Activated naive CD4-positive, alpha-beta T cell treated with anti-CD3 and anti-CD28 coated beads, Interleukin-2, amount 50 U/mL, for 72 hours (primary cell): ENCODE measurements around the gene EME2. TPM values are rescaled to one million over a fixed set of nuclear protein-coding genes. Genes with fewer than 3 reads are reported as not detected.
A peak's percentile ranks its signal among the peaks of the same experiment; 100 is the strongest.
"Not testable (repeated sequence)": the region's sequence is repeated elsewhere in the genome, so short reads cannot be mapped to it uniquely, and the experiment has no call there.

Source experiments
- ATAC-seq, 2 donors: fragments of 150-1000 bp; cut with Tn5 transposase; 2 replicates each; pipeline ENCODE4 v1.10.0; 2021; ENCODE audit warnings: mild to moderate bottlenecking in 2 of 2, moderate library complexity in 2 of 2
- DNase-seq, 2 donors: peaks; one replicate each; pipeline ENCODE4 v3.0.0; 2021 to 2022; ENCODE audit warnings: low spot score in 2 of 2
- H3K27ac Mint-ChIP-seq, 2 donors: one replicate each; pipeline ENCODE4 v1.8.0; 2022; ENCODE audit warnings: mild to moderate bottlenecking in 2 of 2, mixed read lengths in 2 of 2
- H3K36me3 Mint-ChIP-seq, 2 donors: one replicate each; pipeline ENCODE4 v1.8.0; 2022; ENCODE audit warnings: mixed read lengths in 2 of 2
- H3K9me3 Mint-ChIP-seq, 2 donors: one replicate each; pipeline ENCODE4 v1.8.0; 2022; ENCODE audit warnings: mixed read lengths in 2 of 2
- total RNA-seq, 2 donors: library from RNA; stranded (reverse); gene quantifications; one replicate each; pipeline ENCODE4 v1.2.3, GENCODE V29; 2022

EME2 gene
- total RNA-seq, 2 donors from 2014 or later: 21.9 to 24.0 TPM

GRCh38 chr16:1790611-1791255 lies 18.1 kb downstream of the EME2 start:
- no peaks in the 10 kb centered on the region for H3K9me3 Mint-ChIP-seq
- ATAC-seq: no peak
- H3K27ac Mint-ChIP-seq: no peak overlapping the region

GRCh38 chr16:1791256-1791942 lies 18.8 kb downstream of the EME2 start:
- H3K27ac Mint-ChIP-seq: no peak overlapping the region
- H3K36me3 Mint-ChIP-seq: no peaks in the 10 kb centered on the region
- no peak for DNase-seq
- ATAC-seq: no peak
- H3K9me3 Mint-ChIP-seq: no peaks in the 10 kb centered on the region

More at GRCh38 chr16:1790611-1791255, 18.1 kb downstream of the EME2 start:
- H3K36me3 Mint-ChIP-seq: no peaks in the 10 kb centered on the region
- no peak for DNase-seq

GRCh38 chr16:1791943-1792812 lies 19.6 kb downstream of the EME2 start:
- DNase-seq (no peak), ATAC-seq (no peak)
- peaks cover 0 to 5% of the 10 kb centered on the region in 2 donors for H3K9me3 Mint-ChIP-seq
- peaks cover 0 to 6% of the 10 kb centered on the region in 2 donors for H3K36me3 Mint-ChIP-seq
- H3K27ac Mint-ChIP-seq: no peak overlapping the region

- H3K9me3 Mint-ChIP-seq: peaks cover 0 to 7% of the 10 kb centered on the region in 2 donors
- DNase-seq: no peak
- peaks cover 0 to 15% of the 10 kb centered on the region in 2 donors for H3K36me3 Mint-ChIP-seq
- no peak overlapping the region for H3K27ac Mint-ChIP-seq
- ATAC-seq: no peak
These were observed 20.4 kb downstream of the EME2 start for GRCh38 chr16:1792836-1793577.

- DNase-seq (no peak), ATAC-seq (peak; percentile 9 to 11)
- H3K36me3 Mint-ChIP-seq: peaks cover 0 to 16% of the 10 kb centered on the region in 2 donors
- no peak within 1 kb of the TSS for H3K27ac Mint-ChIP-seq
- peaks cover 0 to 7% of the 10 kb centered on the region in 2 donors for H3K9me3 Mint-ChIP-seq
These were observed 21.1 kb downstream of the EME2 start, which contains the start of gene IGFALS for GRCh38 chr16:1793578-1794220. Gene IGFALS, minus strand, starts transcription at chr16:1793705. Its CDS starts 53 bp downstream, at chr16:1793652.

- no peak overlapping the region for H3K27ac Mint-ChIP-seq
- peak in 1 of 2 donors; percentile 5 for ATAC-seq
- H3K9me3 Mint-ChIP-seq: peaks cover 0 to 12% of the 10 kb centered on the region in 2 donors
These were observed 21.7 kb downstream of the EME2 start for GRCh38 chr16:1794221-1794871.

GRCh38 chr16:1794908-1795666 lies 22.5 kb downstream of the EME2 start:
- Mint-ChIP-seq H3K27ac (no peak overlapping the region), H3K9me3 (peaks cover 0 to 16% of the 10 kb centered on the region in 2 donors), H3K36me3 (peaks cover 0 to 30% of the 10 kb centered on the region in 2 donors)
- DNase-seq: no peak
- ATAC-seq: no peak

More at GRCh38 chr16:1794221-1794871, 21.7 kb downstream of the EME2 start:
- peaks cover 0 to 22% of the 10 kb centered on the region in 2 donors for H3K36me3 Mint-ChIP-seq
- DNase-seq: no peak

GRCh38 chr16:1799263-1799662 lies 26.7 kb downstream of the EME2 start:
- Mint-ChIP-seq H3K36me3 (peaks cover 0 to 38% of the 10 kb centered on the region in 2 donors), H3K9me3 (peaks cover 0 to 16% of the 10 kb centered on the region in 2 donors)
- ATAC-seq, H3K27ac Mint-ChIP-seq, DNase-seq: not testable (repeated sequence)

- peaks cover 0 to 38% of the 10 kb centered on the region in 2 donors for H3K36me3 Mint-ChIP-seq
- H3K27ac Mint-ChIP-seq: no peak overlapping the region
- ATAC-seq: no peak
- DNase-seq: no peak
- H3K9me3 Mint-ChIP-seq: peaks cover 0 to 16% of the 10 kb centered on the region in 2 donors
These were observed 28.1 kb downstream of the EME2 start for GRCh38 chr16:1800701-1801100.

GRCh38 chr16:1807626-1808025 lies 35.0 kb downstream of the EME2 start:
- ATAC-seq: no peak
- peaks cover 0 to 7% of the 10 kb centered on the region in 2 donors for H3K36me3 Mint-ChIP-seq
- DNase-seq: no peak
- H3K27ac Mint-ChIP-seq: no peak overlapping the region
- no peaks in the 10 kb centered on the region for H3K9me3 Mint-ChIP-seq

GRCh38 chr16:1808691-1809090 lies 36.1 kb downstream of the EME2 start:
- Mint-ChIP-seq H3K36me3 (peaks cover 0 to 7% of the 10 kb centered on the region in 2 donors), H3K9me3 (no peaks in the 10 kb centered on the region), H3K27ac (no peak overlapping the region)
- no peak for DNase-seq
- no peak for ATAC-seq

GRCh38 chr16:1809281-1809801 lies 36.7 kb downstream of the EME2 start:
- Mint-ChIP-seq H3K27ac (no peak overlapping the region), H3K36me3 (peaks cover 0 to 7% of the 10 kb centered on the region in 2 donors), H3K9me3 (no peaks in the 10 kb centered on the region)
- DNase-seq (no peak), ATAC-seq (no peak)

- peak overlapping the region in 1 of 2 donors; percentile 87 for H3K27ac Mint-ChIP-seq
- ATAC-seq: no peak
These were observed 37.5 kb downstream of the EME2 start for GRCh38 chr16:1810106-1810505.

GRCh38 chr16:1810536-1810935 lies 37.9 kb downstream of the EME2 start:
- DNase-seq: no peak

More at GRCh38 chr16:1810106-1810505, 37.5 kb downstream of the EME2 start:
- no peak for DNase-seq
- no peaks in the 10 kb centered on the region for H3K9me3 Mint-ChIP-seq
- peaks cover 0 to 7% of the 10 kb centered on the region in 2 donors for H3K36me3 Mint-ChIP-seq

More at GRCh38 chr16:1810536-1810935, 37.9 kb downstream of the EME2 start:
- no peak for ATAC-seq
- Mint-ChIP-seq H3K36me3 (peaks cover 0 to 7% of the 10 kb centered on the region in 2 donors), H3K9me3 (no peaks in the 10 kb centered on the region), H3K27ac (no peak overlapping the region)
